ENCODE results near the gene ZNF112. TPM values are rescaled to one million over a fixed set of nuclear protein-coding genes. Genes with fewer than 3 reads are reported as not detected.
A peak's percentile ranks its signal among the peaks of the same experiment; 100 is the strongest.
"Not testable (repeated sequence)": the region's sequence is repeated elsewhere in the genome, so short reads cannot be mapped to it uniquely, and the experiment has no call there.

Gene ZNF112
- total and polyA plus RNA-seq, 11 donors = 1.7 to 9.0 (median 3.8) TPM

- Histone ChIP-seq H3K4me3 (no peak overlapping the region), H3K4me1 (peaks cover 0 to 10% (median 0%) of the 10 kb centered on the region in 12 donors), H3K27me3 (no peaks in the 10 kb centered on the region), H3K36me3 (peaks cover 0 to 44% (median 11%) of the 10 kb centered on the region in 9 donors), H3K9me3 (peaks cover 0 to 84% (median 18%) of the 10 kb centered on the region in 12 donors), H3K27ac (no peak overlapping the region)
- intact Hi-C loops (cut with DNase I) = no loop called here
- TF ChIP-seq POLR2A (IDR thresholded peaks at IDR 0.05) (no peak), CTCF (IDR thresholded peaks at IDR 0.05) (no peak)
- DNase-seq (no peak), ATAC-seq (no peak)
- WGBS, 4 donors = 43 to 65% (median 49%) methylated on average over 1 of the region's 1 CpG
Measured at GRCh38 chr19:44344255-44344654, 12.2 kb downstream of the ZNF112 start.

- WGBS, 4 donors = 43 to 57% (median 48%) methylated on average over 2 of the region's 2 CpGs
- no peak overlapping the region for H3K27ac ChIP-seq
- peak in 1 of 4 donors; percentile 50 for ATAC-seq
- intact Hi-C loops (cut with DNase I) = no loop called here
- H3K4me1 ChIP-seq = peaks cover 0 to 10% (median 0%) of the 10 kb centered on the region in 12 donors
- no peak for DNase-seq
- H3K9me3 ChIP-seq = peaks cover 0 to 70% (median 7%) of the 10 kb centered on the region in 12 donors
- H3K27me3 ChIP-seq = no peaks in the 10 kb centered on the region
- peaks cover 0 to 66% (median 30%) of the 10 kb centered on the region in 9 donors for H3K36me3 ChIP-seq
- TF ChIP-seq CTCF (IDR thresholded peaks at IDR 0.05) = no peak
- TF ChIP-seq POLR2A (IDR thresholded peaks at IDR 0.05) = no peak
- no peak overlapping the region for H3K4me3 ChIP-seq
Measured at GRCh38 chr19:44341794-44342193, 14.7 kb downstream of the ZNF112 start.

- H3K4me3 ChIP-seq; H3K27me3 ChIP-seq; intact Hi-C loops (cut with DNase I); ATAC-seq; H3K4me1 ChIP-seq; DNase-seq; H3K27ac ChIP-seq: not testable (repeated sequence)
- Histone ChIP-seq H3K36me3 (peaks cover 17 to 97% (median 86%) of the 10 kb centered on the region in 9 donors), H3K9me3 (peaks cover 0 to 74% (median 26%) of the 10 kb centered on the region in 12 donors)
- 50 to 82% (median 73%) methylated on average over 2 to 3 of the region's 3 CpGs for WGBS, 4 donors
Measured at GRCh38 chr19:44334639-44335038, 21.8 kb downstream of the ZNF112 start.

- Histone ChIP-seq H3K4me1 (no peaks in the 10 kb centered on the region), H3K36me3 (peaks cover 18 to 99% (median 91%) of the 10 kb centered on the region in 9 donors), H3K4me3 (no peak overlapping the region), H3K27ac (no peak overlapping the region), H3K27me3 (no peaks in the 10 kb centered on the region), H3K9me3 (peaks cover 0 to 85% (median 27%) of the 10 kb centered on the region in 12 donors)
- WGBS, 4 donors = 92 to 100% (median 99%) methylated on average over 1 of the region's 1 CpG
- intact Hi-C loops (cut with DNase I) = no loop called here
- DNase-seq (no peak), ATAC-seq (no peak)
- TF ChIP-seq POLR2A (IDR thresholded peaks at IDR 0.05) (no peak), CTCF (IDR thresholded peaks at IDR 0.05) (no peak)
Measured at GRCh38 chr19:44332145-44332544, 24.3 kb downstream of the ZNF112 start.

GRCh38 chr19:44315883-44316282, 40.6 kb downstream of the ZNF112 start:
- Histone ChIP-seq H3K36me3 (no peaks in the 10 kb centered on the region), H3K27ac (no peak overlapping the region), H3K4me3 (no peak overlapping the region), H3K4me1 (no peaks in the 10 kb centered on the region), H3K9me3 (peaks cover 0 to 88% (median 20%) of the 10 kb centered on the region in 12 donors), H3K27me3 (no peaks in the 10 kb centered on the region)
- ATAC-seq = no peak
- TF ChIP-seq CTCF (IDR thresholded peaks at IDR 0.05) = no peak
- no peak for TF ChIP-seq POLR2A (IDR thresholded peaks at IDR 0.05)
- intact Hi-C loops (cut with DNase I) = no loop called here
- WGBS, 4 donors = 68 to 95% (median 81%) methylated on average over 2 of the region's 2 CpGs
- no peak for DNase-seq
